Skeletal muscle cell (primary cell): ENCODE data around the gene DOCK1.
"Not testable (repeated sequence)": the region's sequence is repeated elsewhere in the genome, so short reads cannot be mapped to it uniquely, and the experiment has no call there.

Experiments
- DNase-seq: peaks from one replicate; pipeline ENCODE4 v3.0.0-alpha.2; 2010; ENCODE audit warnings: low read depth
- H3K4me3 ChIP-seq: 2 replicates; pipeline ENCODE4 v1.5.1; 2011; ENCODE audit warnings: low read depth, mild to moderate bottlenecking, control low read depth, low read length, moderate library complexity

DOCK1 gene

GRCh38 chr10:126921162-126921561 is 15.9 kb downstream of the DOCK1 start:
- H3K4me3 ChIP-seq = no peak overlapping the region
- DNase-seq = no peak

DNA sequence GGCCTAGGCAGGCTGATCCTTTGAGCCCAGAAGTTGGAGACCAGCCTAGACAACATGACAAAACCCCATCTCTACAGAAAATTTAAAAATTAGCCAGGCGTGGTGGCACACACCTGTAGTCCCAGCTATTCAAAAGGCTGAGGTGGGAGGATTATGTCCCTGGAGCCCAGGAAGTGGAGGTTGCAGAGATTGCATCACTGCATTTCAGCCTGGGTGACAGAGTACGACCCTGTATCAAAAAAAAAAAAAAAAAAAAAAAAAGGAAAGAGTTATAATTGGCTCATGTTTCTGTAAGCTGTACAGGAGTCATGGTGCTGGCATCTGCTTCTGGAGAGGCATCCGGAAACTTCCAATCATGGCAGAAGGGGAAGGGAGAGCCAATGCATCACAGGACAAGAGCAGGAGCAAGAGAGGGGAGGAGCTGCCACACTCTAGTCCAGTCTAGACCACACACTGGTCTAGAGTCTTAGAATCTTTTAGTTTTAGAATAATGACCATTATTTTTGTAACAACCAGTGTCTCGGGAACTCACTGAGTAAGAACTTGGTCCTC is 16.8 kb downstream of the DOCK1 start:
- DNase-seq = peak; percentile 24
- no peak overlapping the region for H3K4me3 ChIP-seq

- H3K4me3 ChIP-seq = no peak overlapping the region
- DNase-seq = no peak
These were observed 19.1 kb downstream of the DOCK1 start for GRCh38 chr10:126924180-126924914.

- no peak overlapping the region for H3K4me3 ChIP-seq
- DNase-seq = no peak
These were observed 19.7 kb downstream of the DOCK1 start for GRCh38 chr10:126924915-126925300.

GRCh38 chr10:126926568-126926967 is 21.3 kb downstream of the DOCK1 start:
- no peak for DNase-seq
- H3K4me3 ChIP-seq = no peak overlapping the region

DNA sequence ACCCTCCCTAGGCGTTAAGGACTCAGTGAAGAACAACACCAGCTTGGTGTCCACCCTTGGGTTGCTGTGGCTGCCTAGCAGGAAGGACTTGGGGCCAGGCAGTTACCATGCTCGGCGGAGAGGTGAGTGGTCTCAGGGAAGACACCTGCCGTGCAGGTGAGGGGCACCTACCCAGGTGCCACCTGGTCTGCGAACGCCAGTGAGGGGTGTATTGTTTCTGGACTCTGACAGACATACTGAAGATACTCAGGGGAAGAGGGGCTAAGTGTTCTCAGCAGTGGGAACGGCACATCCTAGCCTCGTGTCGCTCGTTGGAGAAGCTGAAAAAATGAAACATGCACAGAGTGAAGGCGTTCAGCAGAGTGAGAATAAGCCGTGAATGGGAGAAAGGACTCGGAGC is 22.6 kb downstream of the DOCK1 start:
- DNase-seq = no peak
- H3K4me3 ChIP-seq = no peak overlapping the region

DNA sequence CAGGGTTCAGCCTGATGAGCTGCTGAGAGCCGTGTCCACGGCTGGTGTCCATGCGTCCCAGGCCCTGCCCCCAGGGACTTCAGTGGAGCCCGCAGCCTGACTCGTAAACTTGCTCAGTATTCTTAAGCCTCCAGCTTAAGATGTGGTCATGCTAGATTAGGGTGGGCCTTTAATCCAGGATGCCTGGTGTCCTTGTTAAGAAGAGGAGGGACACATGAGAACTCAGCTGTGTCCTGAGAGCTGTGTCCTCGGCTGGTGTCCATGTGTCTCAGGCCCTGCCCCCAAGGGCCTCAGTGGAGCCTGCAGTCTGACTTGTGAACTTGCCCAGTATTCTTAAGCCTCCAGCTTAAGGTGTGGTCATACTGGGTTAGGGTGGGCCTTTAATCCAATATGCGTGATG is 23.0 kb downstream of the DOCK1 start:
- no peak overlapping the region for H3K4me3 ChIP-seq
- DNase-seq = no peak

GRCh38 chr10:126929391-126929790 is 24.2 kb downstream of the DOCK1 start:
- no peak overlapping the region for H3K4me3 ChIP-seq
- DNase-seq = no peak

DNA sequence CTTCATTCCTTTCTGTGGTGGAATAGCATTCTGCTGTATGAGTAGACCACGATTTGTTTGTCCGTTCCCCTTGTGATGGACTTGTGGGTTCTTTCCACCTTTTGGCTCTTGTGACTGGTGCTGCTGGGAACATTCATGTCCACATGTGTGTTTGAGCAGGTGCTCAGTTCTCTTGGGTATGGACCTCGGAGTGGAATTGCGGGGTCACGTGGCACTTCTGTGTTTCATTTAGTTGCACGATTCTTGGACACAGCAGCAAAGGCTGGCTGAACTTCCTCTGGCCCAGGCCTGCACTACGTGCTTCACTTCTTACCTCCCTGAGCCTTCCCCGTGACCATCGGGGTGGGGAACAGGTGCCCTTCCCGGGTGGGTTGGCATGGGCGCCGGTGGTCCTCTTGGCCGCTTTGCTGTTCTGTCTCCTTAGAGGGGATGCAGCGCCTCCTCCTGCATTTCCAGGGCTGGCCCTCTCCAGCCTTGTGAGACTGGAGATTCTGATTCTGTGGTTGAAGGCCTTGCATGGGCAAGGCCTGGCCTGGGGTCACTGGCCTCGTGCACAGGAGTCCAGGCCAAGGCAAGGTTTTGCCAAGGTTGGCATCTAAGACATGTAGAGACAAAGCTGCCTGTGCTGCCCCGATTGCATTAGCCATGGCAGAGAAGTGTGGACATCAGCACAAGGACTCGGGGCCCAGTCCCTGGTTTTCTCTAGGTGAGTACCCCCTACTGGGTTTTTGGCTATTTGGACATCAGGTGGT is 25.1 kb downstream of the DOCK1 start:
- DNase-seq = no peak
- no peak overlapping the region for H3K4me3 ChIP-seq

GRCh38 chr10:126930883-126931503 is 25.8 kb downstream of the DOCK1 start:
- H3K4me3 ChIP-seq = peak overlapping the region; percentile 31
- peak; percentile 40 for DNase-seq

DNA sequence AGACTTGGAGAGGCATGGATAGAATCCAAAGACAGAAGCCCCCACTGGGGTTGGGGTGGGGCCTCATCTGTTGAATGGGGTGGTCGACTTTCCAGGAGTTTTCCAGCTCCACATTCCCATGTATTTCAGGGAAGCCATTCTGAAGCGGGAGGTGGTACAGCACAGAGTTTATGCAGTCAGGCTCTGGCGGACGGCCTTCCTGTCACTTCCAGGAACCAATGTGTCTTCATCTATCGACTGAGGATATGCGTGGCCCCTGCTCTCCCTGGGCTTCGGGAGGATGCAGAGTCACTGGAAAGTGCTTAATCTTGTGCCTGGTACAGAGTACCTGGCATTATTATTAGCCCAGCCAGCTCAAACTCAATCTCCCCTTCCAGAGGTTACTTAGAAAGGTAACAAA is 26.3 kb downstream of the DOCK1 start:
- H3K4me3 ChIP-seq = peak overlapping the region; percentile 31
- no peak for DNase-seq

GRCh38 chr10:126932516-126932915 is 27.3 kb downstream of the DOCK1 start:
- DNase-seq = no peak

GRCh38 chr10:126933116-126933515 is 27.9 kb downstream of the DOCK1 start:
- H3K4me3 ChIP-seq = no peak overlapping the region
- no peak for DNase-seq

More at GRCh38 chr10:126932516-126932915, 27.3 kb downstream of the DOCK1 start:
- no peak overlapping the region for H3K4me3 ChIP-seq

DNA sequence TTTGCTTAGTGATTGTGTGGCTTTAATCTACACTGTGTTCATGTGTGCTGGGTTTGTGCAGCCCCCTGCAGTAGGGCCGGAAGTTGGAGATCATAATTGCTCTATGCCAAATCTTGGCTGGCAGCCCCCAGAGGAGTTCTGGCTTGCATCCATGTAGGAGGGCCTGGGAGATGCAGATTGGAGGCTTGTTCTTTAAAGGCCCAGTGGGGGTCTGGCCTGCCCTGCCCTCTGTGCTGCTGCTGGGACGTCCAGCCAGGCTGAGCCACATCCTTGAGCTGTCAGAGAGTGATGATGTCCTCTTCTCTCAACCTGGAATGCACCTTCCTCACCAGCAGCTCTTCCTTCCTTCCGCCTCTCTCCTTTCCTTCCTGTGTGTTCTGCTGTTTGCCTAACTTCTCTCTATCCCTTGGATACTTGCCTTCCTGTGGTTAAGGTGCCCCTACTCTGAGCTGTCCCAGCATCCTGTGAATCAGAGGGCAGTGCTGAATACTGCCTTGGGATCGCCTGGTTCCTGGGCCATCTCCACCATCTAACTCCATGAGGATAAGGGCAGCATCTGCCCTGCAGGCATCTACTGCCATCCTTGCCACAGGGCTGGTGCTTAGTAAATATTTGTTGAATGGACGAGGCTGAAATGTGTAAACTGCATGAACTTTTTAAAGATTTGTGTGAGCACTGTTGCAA is 30.2 kb downstream of the DOCK1 start:
- no peak for DNase-seq

GRCh38 chr10:126937026-126937425 is 31.8 kb downstream of the DOCK1 start:
- DNase-seq = no peak
- no peak overlapping the region for H3K4me3 ChIP-seq

More for the DNA sequence above, 30.2 kb downstream of the DOCK1 start:
- H3K4me3 ChIP-seq = no peak overlapping the region

- H3K4me3 ChIP-seq, DNase-seq: not testable (repeated sequence)
These were observed 32.9 kb downstream of the DOCK1 start for GRCh38 chr10:126938121-126938520.

DNA sequence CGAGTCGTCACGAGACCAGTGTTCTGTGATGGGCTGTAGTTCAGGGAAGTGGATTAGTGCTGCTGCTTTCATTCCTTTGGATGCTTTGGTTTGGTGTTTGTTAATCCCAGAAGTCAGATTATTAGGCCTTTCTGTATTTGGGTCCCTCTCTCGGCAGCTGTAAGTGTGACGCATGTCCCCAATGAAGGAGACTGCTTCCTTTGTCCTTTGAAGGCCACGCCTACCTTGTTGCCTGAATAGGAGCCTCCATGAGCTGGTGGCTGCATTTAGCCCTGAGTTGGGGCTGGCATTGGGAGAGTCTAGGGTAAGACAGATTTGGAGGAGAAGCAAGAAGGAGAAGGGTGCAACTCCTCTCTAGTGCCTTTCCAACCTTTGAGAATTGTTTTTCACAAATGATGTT is 34.5 kb downstream of the DOCK1 start:
- H3K4me3 ChIP-seq = no peak overlapping the region
- no peak for DNase-seq

DNA sequence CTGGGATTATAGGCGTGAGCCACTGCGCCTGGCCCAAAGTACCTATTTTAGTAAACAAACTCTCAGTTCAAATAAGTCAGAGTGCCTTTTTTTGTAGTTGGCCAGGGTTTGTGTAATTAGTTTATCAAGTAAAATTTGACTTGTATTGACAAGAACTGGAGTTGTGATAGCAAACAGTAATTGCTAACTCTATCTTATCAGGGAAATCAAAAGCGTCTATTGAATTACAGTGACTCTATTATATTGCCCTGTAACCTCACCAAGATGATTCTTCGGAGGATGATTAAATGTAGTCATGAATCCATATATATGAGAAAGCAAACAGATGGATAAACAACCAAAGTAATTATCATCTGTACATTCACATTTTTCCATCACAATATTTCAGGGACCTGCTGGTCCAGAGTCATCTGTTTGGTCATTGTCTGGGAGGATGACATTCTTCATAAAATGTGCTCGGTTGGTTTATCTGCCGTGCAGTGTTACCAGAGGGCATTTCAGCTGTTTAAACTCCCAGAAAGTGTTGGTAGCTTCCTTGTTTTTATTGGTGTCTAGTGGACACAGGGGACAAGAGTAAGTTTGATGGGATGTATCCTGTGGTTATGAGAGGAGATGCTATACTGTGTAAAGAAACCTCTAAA is 35.6 kb downstream of the DOCK1 start:
- no peak overlapping the region for H3K4me3 ChIP-seq
- DNase-seq = no peak

- no peak overlapping the region for H3K4me3 ChIP-seq
- DNase-seq = no peak
These were observed 39.0 kb downstream of the DOCK1 start for GRCh38 chr10:126944191-126944590.
